DND-41 (cell line): Measurements from ENCODE around the gene SKIL.

Experiments
- CTCF ChIP-seq: IDR thresholded peaks from 2 replicates; pipeline ENCODE4 v1.5.1; 2012; ENCODE audit warnings: borderline replicate concordance, low read length, moderate library complexity, mild to moderate bottlenecking; ENCODE audit not compliant: poor library complexity, severe bottlenecking; ENCODE audit errors: extremely low read depth
- EZH2 ChIP-seq: IDR thresholded peaks from 3 replicates; pipeline ENCODE4 v1.6.1; 2012; ENCODE audit warnings: borderline replicate concordance, low read depth, mild to moderate bottlenecking, moderate library complexity, low read length, inconsistent platforms; ENCODE audit not compliant: severe bottlenecking

GRCh38 chr3:170367797-170368196 is 10.3 kb downstream of the SKIL start:
- TF ChIP-seq CTCF (no peak), EZH2 (no peak)
